Liver (tissue), 9 donors: Measurements from ENCODE around the gene HOXB4. TPM values are rescaled to one million over a fixed set of nuclear protein-coding genes. Genes with fewer than 3 reads are reported as not detected.

Source experiments
- DNase-seq: peaks from one replicate; pipeline ENCODE4 v3.0.0-alpha.2; 2017; ENCODE audit warnings: low spot score
- H3K27ac ChIP-seq, 2 donors: one replicate each; pipeline ENCODE4 v1.7.0; 2013; ENCODE audit warnings: inconsistent platforms in 2 of 2, low read length in 2 of 2, control low read depth in 1 of 2, low read depth in 1 of 2, mild to moderate bottlenecking in 1 of 2
- H3K27me3 ChIP-seq, 4 donors: one replicate each; pipeline versions ENCODE4 v1.6.1 to v1.7.0; 2013; ENCODE audit warnings: low read length in 3 of 4, inconsistent platforms in 1 of 4, mild to moderate bottlenecking in 1 of 4, moderate library complexity in 1 of 4; ENCODE audit not compliant: control insufficient read depth in 4 of 4, insufficient read depth in 4 of 4
- H3K36me3 ChIP-seq, 4 donors: one replicate each; pipeline versions ENCODE4 v1.6.1 to v1.7.0; 2013; ENCODE audit warnings: low read length in 3 of 4, mild to moderate bottlenecking in 3 of 4, low read depth in 1 of 4, moderate library complexity in 1 of 4; ENCODE audit not compliant: control insufficient read depth in 4 of 4, insufficient read depth in 3 of 4
- H3K4me1 ChIP-seq, 4 donors: one replicate each; pipeline versions ENCODE4 v1.6.1 to v1.7.0; 2013; ENCODE audit warnings: low read length in 3 of 4, mild to moderate bottlenecking in 3 of 4, moderate library complexity in 1 of 4; ENCODE audit not compliant: control insufficient read depth in 4 of 4, insufficient read depth in 4 of 4
- H3K4me3 ChIP-seq, 3 donors: one replicate each; pipeline versions ENCODE4 v1.6.1 to v1.7.0; 2013; ENCODE audit warnings: low read length in 3 of 3, control low read depth in 1 of 3, low read depth in 1 of 3, mild to moderate bottlenecking in 1 of 3
- H3K9ac ChIP-seq, 2 donors: one replicate each; pipeline ENCODE4 v1.7.0; 2013; ENCODE audit warnings: low read length in 2 of 2, mild to moderate bottlenecking in 2 of 2, moderate library complexity in 2 of 2, control low read depth in 1 of 2, low read depth in 1 of 2
- H3K9me3 ChIP-seq, 4 donors: one replicate each; pipeline versions ENCODE4 v1.6.1 to v1.7.0; 2013; ENCODE audit warnings: low read length in 3 of 4; ENCODE audit not compliant: control insufficient read depth in 4 of 4
- ATF3 ChIP-seq: IDR thresholded peaks from 2 replicates; pipeline ENCODE4 v1.6.1; 2016; ENCODE audit warnings: antibody characterized with exemption
- CTCF ChIP-seq: fragments of 150-350 bp; IDR thresholded peaks from 2 replicates; pipeline ENCODE4 v1.5.1; 2017; ENCODE audit warnings: improper control_type of control experiment, low read depth, low read length; ENCODE audit not compliant: missing input control
- GABPA ChIP-seq, 2 donors: IDR thresholded peaks in 1 of 2; conservative IDR thresholded peaks in 1 of 2; 2 replicates each; pipeline ENCODE4 v1.6.1; 2016; ENCODE audit warnings: antibody characterized with exemption in 2 of 2, mild to moderate bottlenecking in 1 of 2, moderate library complexity in 1 of 2
- HNF4A ChIP-seq, 2 donors: conservative IDR thresholded peaks; 2 replicates each; pipeline ENCODE4 v1.6.1; 2016; ENCODE audit warnings: antibody characterized with exemption in 2 of 2, mild to moderate bottlenecking in 2 of 2
- HNF4G ChIP-seq: IDR thresholded peaks from 2 replicates; pipeline ENCODE4 v1.6.1; 2016; ENCODE audit warnings: antibody characterized with exemption
- JUND ChIP-seq, 2 donors: IDR thresholded peaks; 2 replicates each; pipeline ENCODE4 v1.6.1; 2016; ENCODE audit warnings: antibody characterized with exemption in 2 of 2
- MAX ChIP-seq: IDR thresholded peaks from 2 replicates; pipeline ENCODE4 v1.6.1; 2016; ENCODE audit warnings: antibody characterized with exemption
- NR2F2 ChIP-seq: IDR thresholded peaks from 2 replicates; pipeline ENCODE4 v1.6.1; 2016; ENCODE audit warnings: antibody characterized with exemption
- RAD21 ChIP-seq, 2 donors: IDR thresholded peaks; 2 replicates each; pipeline ENCODE4 v1.6.1; 2016; ENCODE audit warnings: antibody characterized with exemption in 2 of 2, mild to moderate bottlenecking in 2 of 2
- REST ChIP-seq: IDR thresholded peaks from 2 replicates; pipeline ENCODE4 v1.6.1; 2016; ENCODE audit warnings: antibody characterized with exemption, mild to moderate bottlenecking
- RXRA ChIP-seq, 2 donors: IDR thresholded peaks; 2 replicates each; pipeline ENCODE4 v1.6.1; 2017 to 2018; ENCODE audit warnings: antibody characterized with exemption in 2 of 2, mild to moderate bottlenecking in 1 of 2
- SP1 ChIP-seq: IDR thresholded peaks from 2 replicates; pipeline ENCODE4 v1.6.1; 2018; ENCODE audit warnings: antibody characterized with exemption, mild to moderate bottlenecking
- TAF1 ChIP-seq: conservative IDR thresholded peaks from 2 replicates; pipeline ENCODE4 v1.6.1; 2016; ENCODE audit warnings: antibody characterized with exemption, mild to moderate bottlenecking
- YY1 ChIP-seq: IDR thresholded peaks from 2 replicates; pipeline ENCODE4 v1.6.1; 2016; ENCODE audit warnings: antibody characterized with exemption, mild to moderate bottlenecking
- ZBTB33 ChIP-seq: IDR thresholded peaks from 2 replicates; pipeline ENCODE4 v1.6.1; 2016; ENCODE audit warnings: antibody characterized with exemption
- WGBS: extraction: QIAGEN DNeasy Blood & Tissue Kit; methylation state at CpG from one replicate; pipeline ENCODE4 v1.1.7; 2013; 5-methylcytosine and 5-hydroxymethylcytosine counted together
- polyA plus RNA-seq, 2 donors: library from polyadenylated mRNA; stranded (reverse) in 1 of 2; unstranded in 1 of 2; fragments of 200-250 nt in 1 of 2; fragments of >200 nt in 1 of 2; fragmentation: Nextera tagmentation in 1 of 2; extraction: Ambion mirVana in 1 of 2; gene quantifications; one replicate each; pipeline versions ENCODE4 v1.2.1 to v1.2.3, GENCODE V29; 2013 to 2015
- total RNA-seq, 2 donors: library from RNA; depleted of rRNA; stranded (reverse); fragments of >200 nt; gene quantifications; one replicate each; pipeline ENCODE4 v1.2.3, GENCODE V29; 2014
- donor health status: healthy.
- donor health status: healthy.
- donor health status: healthy.
- donor health status: healthy.
- donor health status: healthy.

Gene HOXB4
- total and polyA plus RNA-seq, 4 donors: 0.19 to 0.75 (median 0.50) TPM

- Histone ChIP-seq H3K9ac (no peak overlapping the region), H3K9me3 (no peaks in the 10 kb centered on the region), H3K27me3 (peaks cover 4 to 53% (median 38%) of the 10 kb centered on the region in 4 donors), H3K27ac (no peak overlapping the region), H3K4me3 (peak overlapping the region in 1 of 3 donors; percentile 39), H3K36me3 (no peaks in the 10 kb centered on the region), H3K4me1 (peaks cover 7 to 14% (median 13%) of the 10 kb centered on the region in 4 donors)
- 2% methylated on average over 69 of the region's 69 CpGs for WGBS
- no peak for DNase-seq
- TF ChIP-seq ATF3 (no peak), JUND (IDR thresholded peaks at IDR 0.05) (no peak), YY1 (no peak), RAD21 (IDR thresholded peaks at IDR 0.05) (no peak), HNF4A (conservative IDR thresholded peaks at IDR 0.05) (no peak), NR2F2 (no peak), TAF1 (no peak), GABPA (IDR thresholded peaks at IDR 0.05 in 1 of 2, conservative IDR thresholded peaks at IDR 0.05 in 1 of 2) (no peak), HNF4G (no peak), MAX (no peak)
Measured at GRCh38 chr17:48625495-48626244, 47.5 kb upstream of the HOXB4 start.

GRCh38 chr17:48624544-48625494 lies 46.7 kb upstream of the HOXB4 start:
- H3K4me1 ChIP-seq: peaks cover 7 to 14% (median 13%) of the 10 kb centered on the region in 4 donors
- DNase-seq: no peak
- WGBS: 3% methylated on average over 66 of the region's 66 CpGs
- H3K9ac ChIP-seq: no peak overlapping the region
- H3K4me3 ChIP-seq: peak overlapping the region in 1 of 3 donors; percentile 39
- H3K9me3 ChIP-seq: no peaks in the 10 kb centered on the region
- no peak for TF ChIP-seq NR2F2
- no peak for TF ChIP-seq RXRA (IDR thresholded peaks at IDR 0.05)
- no peak for TF ChIP-seq HNF4G
- no peaks in the 10 kb centered on the region for H3K36me3 ChIP-seq
- H3K27me3 ChIP-seq: peaks cover 4 to 52% (median 38%) of the 10 kb centered on the region in 4 donors
- H3K27ac ChIP-seq: no peak overlapping the region

- Histone ChIP-seq H3K36me3 (no peaks in the 10 kb centered on the region), H3K9me3 (no peaks in the 10 kb centered on the region), H3K4me3 (no peak overlapping the region), H3K27me3 (peaks cover 4 to 50% (median 35%) of the 10 kb centered on the region in 4 donors), H3K4me1 (peaks cover 7 to 14% (median 13%) of the 10 kb centered on the region in 4 donors), H3K9ac (no peak overlapping the region), H3K27ac (no peak overlapping the region)
- 18% methylated on average over 5 of the region's 5 CpGs for WGBS
- no peak for DNase-seq
- TF ChIP-seq RXRA (IDR thresholded peaks at IDR 0.05): no peak
- TF ChIP-seq HNF4A (conservative IDR thresholded peaks at IDR 0.05): no peak
- no peak for TF ChIP-seq TAF1
- TF ChIP-seq REST: no peak
- TF ChIP-seq ATF3: no peak
- no peak for TF ChIP-seq ZBTB33
- no peak for TF ChIP-seq JUND (IDR thresholded peaks at IDR 0.05)
- TF ChIP-seq CTCF: no peak
- no peak for TF ChIP-seq RAD21 (IDR thresholded peaks at IDR 0.05)
- no peak for TF ChIP-seq MAX
- no peak for TF ChIP-seq SP1
- no peak for TF ChIP-seq HNF4G
- no peak for TF ChIP-seq GABPA (IDR thresholded peaks at IDR 0.05 in 1 of 2, conservative IDR thresholded peaks at IDR 0.05 in 1 of 2)
Measured at GRCh38 chr17:48624118-48624517, 46.0 kb upstream of the HOXB4 start.
